Heart right ventricle (tissue), 16 donors: ENCODE data around the gene NOSIP. TPM values are rescaled to one million over a fixed set of nuclear protein-coding genes. Genes with fewer than 3 reads are reported as not detected.

ENCODE experiments used
- ATAC-seq, 8 donors: fragments of 200-7000 bp; cut with Tn5 transposase; one replicate each; pipeline ENCODE4 v1.9.1; 2020; ENCODE audit warnings: mild to moderate bottlenecking in 8 of 8, moderate library complexity in 8 of 8, moderate number of reproducible peaks in 1 of 8
- DNase-seq, 2 donors: peaks; one replicate each; pipeline ENCODE4 v3.0.0-alpha.2; 2020
- H3K27ac ChIP-seq, 10 donors: fragments of 200-600 bp; sonication (generic) in 2 of 10; one replicate each; pipeline versions ENCODE4 v1.5.0 to v1.8.0; 2020 to 2022; ENCODE audit warnings: mild to moderate bottlenecking in 3 of 10
- H3K27me3 ChIP-seq, 7 donors: fragments of 200-600 bp; one replicate each; pipeline ENCODE4 v1.8.0; 2021 to 2022; ENCODE audit warnings: mild to moderate bottlenecking in 2 of 7
- H3K36me3 ChIP-seq, 9 donors: fragments of 200-600 bp; sonication (generic) in 1 of 9; one replicate each; pipeline versions ENCODE4 v1.5.0 to v1.8.0; 2020 to 2022; ENCODE audit warnings: mild to moderate bottlenecking in 2 of 9
- H3K4me1 ChIP-seq, 9 donors: fragments of 200-600 bp; sonication (generic) in 1 of 9; one replicate each; pipeline versions ENCODE4 v1.5.0 to v1.8.0; 2020 to 2022; ENCODE audit warnings: mild to moderate bottlenecking in 4 of 9
- H3K4me3 ChIP-seq, 10 donors: fragments of 200-600 bp; sonication (generic) in 2 of 10; one replicate each; pipeline versions ENCODE4 v1.5.0 to v1.8.0; 2020 to 2022; ENCODE audit warnings: mild to moderate bottlenecking in 7 of 10, moderate library complexity in 2 of 10
- H3K9me3 ChIP-seq, 11 donors: fragments of 200-600 bp in 10 of 11; sonication (generic) in 2 of 11; one replicate each; pipeline versions ENCODE4 v1.5.0 to v1.8.0; 2013 to 2022; ENCODE audit warnings: mild to moderate bottlenecking in 2 of 11, control low read depth in 1 of 11, moderate library complexity in 1 of 11
- CTCF ChIP-seq, 9 donors: fragments of 200-600 bp; sonication (generic) in 2 of 9; IDR thresholded peaks; one replicate each; pipeline versions ENCODE4 v1.5.0 to v1.8.0; 2021 to 2022; ENCODE audit warnings: antibody characterized with exemption in 9 of 9, mild to moderate bottlenecking in 5 of 9, moderate library complexity in 1 of 9
- WGBS, 2 donors: extraction: QIAGEN DNeasy Blood & Tissue Kit; methylation state at CpG; one replicate each; pipeline ENCODE4 v1.1.7; 2013; ENCODE audit warnings: inconsistent platforms in 1 of 2; 5-methylcytosine and 5-hydroxymethylcytosine counted together
- intact Hi-C, 10 donors: fragments of 100-400 bp; cut with DNase I; formaldehyde crosslinking; loops; one replicate each; pipeline versions ENCODE4 v1.11.1 to v1.14.2; 2022
- polyA plus RNA-seq, 2 donors: library from polyadenylated mRNA; stranded (reverse); fragments of 200-250 nt; gene quantifications; one replicate each; pipeline ENCODE4 v1.2.3, GENCODE V29; 2013
- total RNA-seq, 10 donors: library from RNA; stranded (reverse); fragmentation: NEBNext Ultra II Directional in 3 of 10; extraction: Animal tissue kit (Norgen Biotek cat#: 25700) in 3 of 10; gene quantifications; one replicate each; pipeline versions ENCODE4 v1.2.1 to v1.2.4, GENCODE V29; 2021 to 2023
- donor health status: Arrhythmogenic right ventricular cardiomyopathy.
- donor health status: ischemic (EF 13 %, LVEDD 7.1; RV severe dilation, severe dysfunction).
- donor health status: healthy with polysubstance abuse.
- donor health status: DM: no; HTN: yes; CAD: no.
- donor health status: DM: no; HTN: no; CAD: no.
- donor health status: ischemic (EF 25% LVEDD 6.9; RV normal size, moderate dysfunction).
- donor health status: ischemic (EF 25% LVEDD 5.7; RV mildly dilated, moderate dysfunction).
- donor health status: healthy.
- donor health status: DM: yes; HTN: yes; CAD: no.
- donor health status: Ischemic cardiomyopathy.
- donor health status: ischemic (EF 35%, LVEDD 5.7; RV mildly dilated, moderate dysfunction).
- donor health status: nonischemic (EF 11% LVEDD 7.7; RV severe dilation, severe dysfunction).
- donor health status: DM: yes; HTN: yes; CAD: no.
- donor health status: PGD.
- donor health status: ischemic (EF 29% LVEDD 5.4; RV normal size, mild dysfunction).
- donor health status: nonischemic (EF 23%, LVEDD 6.1; RV moderate dilation, normal function).

The NOSIP gene
- total and polyA plus RNA-seq, 12 donors: 38.0 to 120 (median 46.6) TPM

- DNase-seq (no peak), ATAC-seq (no peak)
- intact Hi-C loops: loop anchor here in 1 of 10 donors (10.0 kb wide), 1 partner anchor 96 kb away; the partner anchor contains the start of gene PRMT1
- Histone ChIP-seq H3K27ac (peak overlapping the region in 3 of 10 donors; percentile 22 to 86 (median 81)), H3K27me3 (no peaks in the 10 kb centered on the region), H3K4me3 (peak overlapping the region in 6 of 10 donors; percentile 55 to 79 (median 71)), H3K4me1 (peaks cover 5 to 31% (median 29%) of the 10 kb centered on the region in 9 donors), H3K9me3 (no peaks in the 10 kb centered on the region), H3K36me3 (peaks cover 0 to 39% (median 16%) of the 10 kb centered on the region in 9 donors)
- no peak for TF ChIP-seq CTCF (IDR thresholded peaks at IDR 0.05)
- WGBS, 2 donors: 66 to 70% methylated on average over 4 of the region's 4 CpGs
Measured at GRCh38 chr19:49579193-49579592, 1.2 kb downstream of the NOSIP start.

- DNase-seq: no peak
- no peaks in the 10 kb centered on the region for H3K27me3 ChIP-seq
- intact Hi-C loops: loop anchor here in 4 of 10 donors (5.0 to 10.0 kb wide), 3 partner anchors 77 to 182 kb away; partner anchors contain the start of genes RPS11 (in 2 of the 4) and PRMT1 (in 1 of the 4)
- peaks cover 0 to 52% (median 16%) of the 10 kb centered on the region in 9 donors for H3K36me3 ChIP-seq
- H3K4me3 ChIP-seq: no peak overlapping the region
- WGBS, 2 donors: 95 to 100% methylated on average over 2 of the region's 2 CpGs
- H3K27ac ChIP-seq: no peak overlapping the region
- H3K9me3 ChIP-seq: no peaks in the 10 kb centered on the region
- no peak for ATAC-seq
- peaks cover 11 to 39% (median 29%) of the 10 kb centered on the region in 9 donors for H3K4me1 ChIP-seq
- no peak for TF ChIP-seq CTCF (IDR thresholded peaks at IDR 0.05)
Measured at GRCh38 chr19:49574206-49574755, 6.1 kb downstream of the NOSIP start.

GRCh38 chr19:49573425-49573824 lies 6.9 kb downstream of the NOSIP start:
- Histone ChIP-seq H3K4me1 (peaks cover 8 to 31% (median 20%) of the 10 kb centered on the region in 9 donors), H3K36me3 (peaks cover 0 to 50% (median 16%) of the 10 kb centered on the region in 9 donors), H3K4me3 (no peak overlapping the region), H3K27me3 (no peaks in the 10 kb centered on the region), H3K27ac (no peak overlapping the region), H3K9me3 (no peaks in the 10 kb centered on the region)
- 82 to 85% methylated on average over 3 of the region's 3 CpGs for WGBS, 2 donors
- no peak for TF ChIP-seq CTCF (IDR thresholded peaks at IDR 0.05)
- DNase-seq: no peak
- intact Hi-C loops: loop anchor here in 4 of 10 donors (5.0 to 10.0 kb wide), 3 partner anchors 76 to 181 kb away; partner anchors contain the start of genes RPS11 (in 2 of the 4) and PRMT1 (in 1 of the 4)
- no peak for ATAC-seq

- H3K36me3 ChIP-seq: peaks cover 0 to 46% (median 16%) of the 10 kb centered on the region in 9 donors
- intact Hi-C loops: loop anchor here in 4 of 10 donors (5.0 to 10.0 kb wide), 3 partner anchors 76 to 181 kb away; partner anchors contain the start of genes RPS11 (in 2 of the 4) and PRMT1 (in 1 of the 4)
- 91 to 93% methylated on average over 7 of the region's 7 CpGs for WGBS, 2 donors
- DNase-seq (no peak), ATAC-seq (peak in 1 of 8 donors; percentile 4)
- no peak overlapping the region for H3K4me3 ChIP-seq
- TF ChIP-seq CTCF (IDR thresholded peaks at IDR 0.05): no peak
- H3K27ac ChIP-seq: no peak overlapping the region
- H3K9me3 ChIP-seq: no peaks in the 10 kb centered on the region
- no peaks in the 10 kb centered on the region for H3K27me3 ChIP-seq
- H3K4me1 ChIP-seq: peaks cover 8 to 32% (median 20%) of the 10 kb centered on the region in 9 donors
Measured at GRCh38 chr19:49573009-49573408, 7.3 kb downstream of the NOSIP start.
